ENCODE data around the gene FBLN2. TPM values are rescaled to one million over a fixed set of nuclear protein-coding genes. Genes with fewer than 3 reads are reported as not detected.
A peak's percentile ranks its signal among the peaks of the same experiment; 100 is the strongest.

The FBLN2 gene
- polyA plus RNA-seq, 1 experiment = 248 TPM

DNA sequence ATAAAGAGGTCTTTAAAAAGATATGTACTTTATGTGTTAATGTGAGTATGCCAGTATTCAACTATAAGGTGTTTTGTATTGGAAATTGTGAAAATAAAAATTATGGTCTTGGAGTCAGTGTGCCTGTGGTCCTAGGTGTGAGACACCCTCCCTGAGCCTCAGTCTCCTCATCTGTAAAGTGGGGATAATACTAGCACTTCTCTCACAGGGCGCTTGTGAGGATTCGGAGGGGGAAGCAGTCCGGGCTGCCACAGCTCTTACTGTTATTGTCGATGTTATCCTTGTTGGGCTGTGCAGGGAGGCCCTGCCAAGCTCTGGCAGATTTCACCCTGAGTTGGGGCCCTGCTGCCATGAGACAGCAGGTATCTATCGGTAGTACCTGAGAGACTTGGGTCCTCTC is 26.7 kb upstream of the FBLN2 start:
- no peaks in the 10 kb centered on the region for H3K27me3 ChIP-seq (ENCODE audit: control insufficient read depth, insufficient read depth, low read length)
- TF ChIP-seq, protein P1, sequence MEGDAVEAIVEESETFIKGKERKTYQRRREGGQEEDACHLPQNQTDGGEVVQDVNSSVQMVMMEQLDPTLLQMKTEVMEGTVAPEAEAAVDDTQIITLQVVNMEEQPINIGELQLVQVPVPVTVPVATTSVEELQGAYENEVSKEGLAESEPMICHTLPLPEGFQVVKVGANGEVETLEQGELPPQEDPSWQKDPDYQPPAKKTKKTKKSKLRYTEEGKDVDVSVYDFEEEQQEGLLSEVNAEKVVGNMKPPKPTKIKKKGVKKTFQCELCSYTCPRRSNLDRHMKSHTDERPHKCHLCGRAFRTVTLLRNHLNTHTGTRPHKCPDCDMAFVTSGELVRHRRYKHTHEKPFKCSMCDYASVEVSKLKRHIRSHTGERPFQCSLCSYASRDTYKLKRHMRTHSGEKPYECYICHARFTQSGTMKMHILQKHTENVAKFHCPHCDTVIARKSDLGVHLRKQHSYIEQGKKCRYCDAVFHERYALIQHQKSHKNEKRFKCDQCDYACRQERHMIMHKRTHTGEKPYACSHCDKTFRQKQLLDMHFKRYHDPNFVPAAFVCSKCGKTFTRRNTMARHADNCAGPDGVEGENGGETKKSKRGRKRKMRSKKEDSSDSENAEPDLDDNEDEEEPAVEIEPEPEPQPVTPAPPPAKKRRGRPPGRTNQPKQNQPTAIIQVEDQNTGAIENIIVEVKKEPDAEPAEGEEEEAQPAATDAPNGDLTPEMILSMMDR (IDR thresholded peaks at IDR 0.05; ENCODE audit: insufficient read depth, low read depth, low read length) = no peak
- no peaks in the 10 kb centered on the region for H3K36me3 ChIP-seq (ENCODE audit: control insufficient read depth, insufficient read depth, low read length)
- ChIA-PET CTCF (interaction anchor here (1.5 kb wide), 1 partner anchor 127 kb away, joined by 6 read pairs; no protein-coding TSS in a partner anchor), POLR2A (no interaction called here)
- H3K4me3 ChIP-seq (ENCODE audit: low read depth, low read length) = no peak overlapping the region
- no peak for DNase-seq (ENCODE audit: low read depth)

DNA sequence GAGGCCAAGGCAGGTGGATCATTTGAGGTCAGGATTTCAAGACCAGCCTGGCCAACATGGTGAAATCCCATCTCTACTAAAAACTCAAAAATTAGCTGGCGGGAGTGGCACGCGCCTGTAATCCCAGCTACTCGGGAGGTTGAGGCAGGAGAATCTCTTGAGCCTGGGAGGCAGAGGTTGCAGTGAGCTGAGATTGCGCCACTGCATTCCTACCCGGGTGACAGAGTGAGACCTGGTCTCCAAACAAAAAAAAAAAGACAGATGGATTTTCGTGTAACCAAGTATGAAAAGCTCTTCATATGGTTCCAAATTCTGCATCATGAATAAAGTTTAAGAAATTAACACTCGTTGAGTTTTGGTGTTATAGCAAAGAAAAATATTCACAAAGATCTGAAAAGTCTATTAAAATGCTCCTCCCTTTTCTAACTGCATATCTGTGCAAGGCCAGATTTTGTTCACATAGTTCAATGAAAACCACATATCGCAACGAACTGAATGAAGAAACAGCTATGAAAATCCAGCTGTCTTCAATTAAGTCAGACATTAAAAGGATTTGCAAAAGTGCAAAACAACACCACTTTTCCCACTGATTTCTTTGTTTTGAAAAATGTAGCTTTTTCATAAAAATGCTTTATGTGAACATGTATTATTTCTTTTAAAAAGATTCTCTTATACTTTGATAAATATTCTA is 23.8 kb upstream of the FBLN2 start:
- H3K4me3 ChIP-seq (ENCODE audit: low read depth, low read length) = no peak overlapping the region
- DNase-seq (ENCODE audit: low read depth) = peak; percentile 82
- H3K36me3 ChIP-seq (ENCODE audit: control insufficient read depth, insufficient read depth, low read length) = no peaks in the 10 kb centered on the region
- TF ChIP-seq, protein P1 (IDR thresholded peaks at IDR 0.05; ENCODE audit: insufficient read depth, low read depth, low read length) = no peak
- ChIA-PET CTCF (interaction anchor here (0.8 to 2.3 kb wide), 10 partner anchors 8 to 133 kb away, joined by 3 to 8 read pairs (median 4); no protein-coding TSS in a partner anchor), POLR2A (interaction anchor here (0.9 to 1.0 kb wide), 2 partner anchors 9 to 314 kb away, joined by 5 to 9 read pairs; no protein-coding TSS in a partner anchor)
- H3K27me3 ChIP-seq (ENCODE audit: control insufficient read depth, insufficient read depth, low read length) = no peaks in the 10 kb centered on the region

DNA sequence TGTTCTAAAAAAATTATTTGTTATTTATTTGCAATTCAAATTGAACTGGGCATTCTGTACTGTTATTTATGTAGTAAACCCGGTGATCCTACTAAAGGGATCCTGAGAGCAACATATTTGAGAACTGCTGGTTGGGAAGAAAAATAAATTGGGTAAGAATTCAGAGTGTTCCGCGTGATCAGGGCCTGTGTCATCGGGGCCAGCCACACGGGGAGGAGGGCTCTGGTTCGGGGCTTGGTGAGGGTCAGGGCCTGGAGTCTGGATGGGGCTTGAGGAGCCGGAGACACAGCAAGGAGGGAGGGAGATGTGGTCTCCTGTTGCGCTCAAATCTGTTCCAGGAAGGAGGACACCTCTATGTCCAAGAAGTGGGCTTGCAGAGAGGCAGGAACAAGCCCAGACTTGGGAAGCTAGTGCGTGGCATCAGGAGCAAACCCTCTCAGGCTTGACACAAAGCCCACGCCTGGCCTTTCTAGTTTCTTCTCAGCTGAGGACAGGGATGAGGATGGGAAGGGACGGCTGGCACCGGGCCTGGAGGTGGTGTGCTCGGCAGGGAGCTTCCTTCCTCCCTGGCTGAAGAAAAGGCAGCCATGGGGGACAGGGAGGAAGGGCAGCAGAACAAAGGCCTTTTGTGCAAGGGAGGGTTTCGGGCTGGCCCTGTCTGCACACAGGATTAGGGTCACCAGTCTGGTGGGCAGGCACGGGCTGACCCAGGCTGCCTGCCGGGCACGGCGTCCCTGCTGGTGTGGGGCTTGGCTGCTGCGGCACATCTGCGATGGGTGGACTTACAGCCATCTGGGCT is 22.9 kb upstream of the FBLN2 start:
- POLR2A ChIA-PET = interaction anchor here (0.9 kb wide), 1 partner anchor 313 kb away, joined by 9 read pairs; no protein-coding TSS in a partner anchor
- CTCF ChIA-PET = interaction anchor here (1.5 to 2.3 kb wide), 7 partner anchors 9 to 123 kb away, joined by 3 to 8 read pairs (median 5); no protein-coding TSS in a partner anchor
- H3K4me3 ChIP-seq (ENCODE audit: low read depth, low read length) = no peak overlapping the region
- TF ChIP-seq, protein P1 (IDR thresholded peaks at IDR 0.05; ENCODE audit: insufficient read depth, low read depth, low read length) = no peak
- H3K27me3 ChIP-seq (ENCODE audit: control insufficient read depth, insufficient read depth, low read length) = no peaks in the 10 kb centered on the region
- DNase-seq (ENCODE audit: low read depth) = no peak
- H3K36me3 ChIP-seq (ENCODE audit: control insufficient read depth, insufficient read depth, low read length) = no peaks in the 10 kb centered on the region

DNA sequence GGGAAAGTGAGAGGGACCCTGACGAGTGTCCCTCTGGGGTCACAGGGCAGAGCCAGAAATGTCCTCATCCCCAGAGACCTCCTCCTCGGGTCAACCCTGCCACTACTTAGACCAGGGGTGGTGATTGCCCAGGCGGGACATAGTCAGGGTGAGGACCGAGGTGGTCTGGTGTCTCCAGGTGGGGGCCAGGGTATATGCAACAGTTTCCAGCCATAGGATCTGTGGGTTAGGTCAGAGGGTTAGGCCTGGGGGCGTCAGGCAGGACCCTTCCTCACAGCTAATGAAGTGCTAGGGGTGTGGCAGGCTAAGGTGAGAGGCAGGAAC is 22.3 kb upstream of the FBLN2 start:
- ChIA-PET CTCF (interaction anchor here (1.6 to 2.3 kb wide), 3 partner anchors 10 to 123 kb away, joined by 3 to 8 read pairs (median 5); no protein-coding TSS in a partner anchor), POLR2A (no interaction called here)
- H3K36me3 ChIP-seq (ENCODE audit: control insufficient read depth, insufficient read depth, low read length) = no peaks in the 10 kb centered on the region
- DNase-seq (ENCODE audit: low read depth) = no peak
- no peaks in the 10 kb centered on the region for H3K27me3 ChIP-seq (ENCODE audit: control insufficient read depth, insufficient read depth, low read length)
- no peak overlapping the region for H3K4me3 ChIP-seq (ENCODE audit: low read depth, low read length)
- TF ChIP-seq, protein P1 (IDR thresholded peaks at IDR 0.05; ENCODE audit: insufficient read depth, low read depth, low read length) = no peak
